ENCODE results near the gene ZZZ3.

ZZZ3 gene

GRCh38 chr1:77673716-77674355 lies 8.6 kb downstream of the ZZZ3 start:
- Histone ChIP-seq H3K27ac (no peak overlapping the region), H3K4me1 (ENCODE audit: control insufficient read depth in 1 of 2, insufficient read depth in 1 of 2, low read depth in 1 of 2, low read length in 1 of 2) (no peaks in the 10 kb centered on the region), H3K27me3 (no peaks in the 10 kb centered on the region), H3K4me3 (ENCODE audit: low read depth in 1 of 2, low read length in 1 of 2) (no peak overlapping the region), H3K36me3 (no peaks in the 10 kb centered on the region), H3K9me3 (no peaks in the 10 kb centered on the region)
- TF ChIP-seq CTCF (IDR thresholded peaks at IDR 0.05): no peak

GRCh38 chr1:77673030-77673429 lies 9.4 kb downstream of the ZZZ3 start:
- Histone ChIP-seq H3K4me3 (ENCODE audit: low read depth in 1 of 2, low read length in 1 of 2) (no peak overlapping the region), H3K27ac (no peak overlapping the region), H3K9me3 (no peaks in the 10 kb centered on the region), H3K27me3 (no peaks in the 10 kb centered on the region), H3K36me3 (no peaks in the 10 kb centered on the region), H3K4me1 (ENCODE audit: control insufficient read depth in 1 of 2, insufficient read depth in 1 of 2, low read depth in 1 of 2, low read length in 1 of 2) (no peaks in the 10 kb centered on the region)
- no peak for TF ChIP-seq CTCF (IDR thresholded peaks at IDR 0.05)

DNA sequence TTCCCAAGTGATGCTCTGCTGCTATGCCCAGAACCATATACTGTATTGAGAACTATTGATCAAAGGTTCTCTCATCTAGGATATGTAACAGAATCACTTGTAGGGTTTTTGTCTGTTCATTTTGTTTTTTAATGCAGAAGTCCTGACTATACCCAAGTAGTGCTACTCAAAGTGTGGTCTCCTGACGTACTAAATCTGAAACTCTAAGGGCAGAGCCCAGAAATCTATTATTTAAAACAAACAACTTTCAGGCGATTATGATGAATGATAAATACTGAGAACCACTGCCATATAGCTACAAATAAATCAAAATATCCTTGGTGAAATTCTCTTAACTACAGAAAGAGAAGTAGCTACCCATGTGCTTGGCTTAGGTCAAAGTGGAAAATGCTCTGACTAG lies 10.1 kb downstream of the ZZZ3 start:
- Histone ChIP-seq H3K27ac (no peak overlapping the region), H3K36me3 (no peaks in the 10 kb centered on the region), H3K27me3 (no peaks in the 10 kb centered on the region), H3K4me1 (ENCODE audit: control insufficient read depth in 1 of 2, insufficient read depth in 1 of 2, low read depth in 1 of 2, low read length in 1 of 2) (no peaks in the 10 kb centered on the region), H3K9me3 (no peaks in the 10 kb centered on the region), H3K4me3 (ENCODE audit: low read depth in 1 of 2, low read length in 1 of 2) (no peak overlapping the region)
- TF ChIP-seq CTCF (IDR thresholded peaks at IDR 0.05): no peak

DNA sequence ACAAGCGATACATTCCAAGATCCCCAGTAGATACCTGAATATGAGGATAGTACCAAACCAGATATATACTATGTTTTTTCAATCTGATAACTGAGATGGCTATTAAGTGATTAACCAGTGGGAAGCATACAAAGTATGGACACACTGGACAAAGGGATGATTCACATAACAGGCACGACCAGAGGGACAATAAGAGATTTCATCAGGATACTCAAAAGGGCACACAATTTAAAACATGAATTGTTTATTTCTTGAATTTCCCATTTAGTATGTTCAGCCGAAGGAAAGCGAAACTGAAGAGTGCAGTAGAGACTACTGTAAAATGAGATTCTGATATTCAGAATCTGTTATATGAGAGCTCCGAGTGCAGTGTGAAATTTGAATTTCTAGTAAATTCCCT lies 10.6 kb downstream of the ZZZ3 start:
- Histone ChIP-seq H3K4me1 (ENCODE audit: control insufficient read depth in 1 of 2, insufficient read depth in 1 of 2, low read depth in 1 of 2, low read length in 1 of 2) (no peaks in the 10 kb centered on the region), H3K27ac (no peak overlapping the region)

GRCh38 chr1:77670330-77670729 lies 12.1 kb downstream of the ZZZ3 start:
- H3K4me1 ChIP-seq (ENCODE audit: control insufficient read depth in 1 of 2, insufficient read depth in 1 of 2, low read depth in 1 of 2, low read length in 1 of 2): no peaks in the 10 kb centered on the region
- H3K36me3 ChIP-seq: no peaks in the 10 kb centered on the region
- H3K4me3 ChIP-seq (ENCODE audit: low read depth in 1 of 2, low read length in 1 of 2): no peak overlapping the region

More for the DNA sequence above, 10.6 kb downstream of the ZZZ3 start:
- Histone ChIP-seq H3K27me3 (no peaks in the 10 kb centered on the region), H3K9me3 (no peaks in the 10 kb centered on the region), H3K4me3 (ENCODE audit: low read depth in 1 of 2, low read length in 1 of 2) (no peak overlapping the region), H3K36me3 (no peaks in the 10 kb centered on the region)
- TF ChIP-seq CTCF (IDR thresholded peaks at IDR 0.05): no peak

More at GRCh38 chr1:77670330-77670729, 12.1 kb downstream of the ZZZ3 start:
- Histone ChIP-seq H3K27ac (no peak overlapping the region), H3K27me3 (no peaks in the 10 kb centered on the region), H3K9me3 (no peaks in the 10 kb centered on the region)
- no peak for TF ChIP-seq CTCF (IDR thresholded peaks at IDR 0.05)

All from neutrophil (primary cell).